Hepatocyte (in vitro differentiated cells): Measurements from ENCODE around the gene TMEM258. TPM values are rescaled to one million over a fixed set of nuclear protein-coding genes. Genes with fewer than 3 reads are reported as not detected.

ENCODE experiments used
- DNase-seq: peaks from one replicate; pipeline ENCODE4 v3.0.0-alpha.2; 2016; ENCODE audit warnings: low spot score
- H2AFZ ChIP-seq: fragments of 200-600 bp; sonication (generic); 2 replicates; pipeline ENCODE4 v1.6.0; 2016; ENCODE audit warnings: antibody characterized with exemption, mild to moderate bottlenecking
- H3K27ac ChIP-seq: fragments of 200-600 bp; sonication (generic); 2 replicates; pipeline ENCODE4 v1.5.1; 2016; ENCODE audit warnings: mild to moderate bottlenecking
- H3K27me3 ChIP-seq: fragments of 200-600 bp; sonication (generic); 2 replicates; pipeline ENCODE4 v1.6.1; 2016
- H3K36me3 ChIP-seq: fragments of 200-600 bp; sonication (generic); replicated peaks from 2 replicates; pipeline ENCODE4 v1.5.1; 2016; ENCODE audit warnings: low read depth; ENCODE audit not compliant: insufficient read depth
- H3K4me1 ChIP-seq: fragments of 200-600 bp; sonication (generic); 2 replicates; pipeline ENCODE4 v1.5.1; 2016; ENCODE audit warnings: mild to moderate bottlenecking, moderate library complexity; ENCODE audit not compliant: insufficient read depth
- H3K4me2 ChIP-seq: fragments of 200-600 bp; sonication (generic); 2 replicates; pipeline ENCODE4 v1.6.0; 2016
- H3K4me3 ChIP-seq: fragments of 200-600 bp; sonication (generic); 2 replicates; pipeline ENCODE4 v1.5.1; 2016; ENCODE audit warnings: mild to moderate bottlenecking
- H3K79me2 ChIP-seq: fragments of 200-600 bp; sonication (generic); 2 replicates; pipeline ENCODE4 v1.6.0; 2017; ENCODE audit warnings: mild to moderate bottlenecking
- H3K9me2 ChIP-seq: fragments of 200-600 bp; sonication (generic); replicated peaks from 2 replicates; pipeline ENCODE4 v1.6.0; 2017; ENCODE audit warnings: mild to moderate bottlenecking; ENCODE audit not compliant: insufficient read depth
- H3K9me3 ChIP-seq: fragments of 200-600 bp; sonication (generic); 2 replicates; pipeline ENCODE4 v1.5.1; 2016; ENCODE audit warnings: low read depth, mild to moderate bottlenecking
- H4K20me1 ChIP-seq: fragments of 200-600 bp; sonication (generic); 2 replicates; pipeline ENCODE4 v1.6.0; 2016; ENCODE audit warnings: mild to moderate bottlenecking; ENCODE audit not compliant: insufficient read depth, poor library complexity, severe bottlenecking
- CTCF ChIP-seq: fragments of 200-600 bp; sonication (generic); IDR thresholded peaks from 2 replicates; pipeline ENCODE4 v1.5.1; 2016; ENCODE audit warnings: antibody characterized with exemption, mild to moderate bottlenecking; ENCODE audit not compliant: poor library complexity
- EZH2 ChIP-seq: fragments of 200-600 bp; sonication (generic); IDR thresholded peaks from 2 replicates; pipeline ENCODE4 v1.6.1; 2016; ENCODE audit warnings: antibody characterized with exemption, mild to moderate bottlenecking, borderline replicate concordance
- EZH2phosphoT487 ChIP-seq: fragments of 200-600 bp; sonication (generic); IDR thresholded peaks from one replicate; pipeline ENCODE4 v1.6.1; 2018; ENCODE audit warnings: antibody characterized with exemption, mild to moderate bottlenecking, low read depth, moderate library complexity; ENCODE audit not compliant: unreplicated experiment, severe bottlenecking
- WGBS: methylation state at CpG from one replicate; pipeline ENCODE4 v1.1.6; 2016; ENCODE audit warnings: low lambda C conversion rate; ENCODE audit errors: missing lambda C conversion rate; 5-methylcytosine and 5-hydroxymethylcytosine counted together
- polyA plus RNA-seq: library from polyadenylated mRNA; unstranded; fragments of >200 nt; fragmentation: Nextera tagmentation; extraction: Ambion mirVana; gene quantifications from 2 replicates; pipeline ENCODE4 v1.2.1, GENCODE V29; 2016
- total RNA-seq: library from RNA; depleted of rRNA; stranded (reverse); fragments of >200 nt; gene quantifications from 2 replicates; pipeline ENCODE4 v1.2.3, GENCODE V29; 2014

TMEM258 gene
- total and polyA plus RNA-seq, 2 experiments from 2014 or later, result 64.7 to 253 TPM

GRCh38 chr11:61773809-61774208 is 18.6 kb downstream of the TMEM258 start:
- H4K20me1 ChIP-seq, result no peaks in the 10 kb centered on the region
- H3K27ac ChIP-seq, result peak overlapping the region; percentile 55
- no peak for DNase-seq
- H3K27me3 ChIP-seq, result no peaks in the 10 kb centered on the region
- no peaks in the 10 kb centered on the region for H3K9me3 ChIP-seq
- WGBS, result 76% methylated on average over 18 of the region's 18 CpGs
- no peak overlapping the region for H3K4me3 ChIP-seq
- peak overlapping the region; percentile 36 for H3K4me2 ChIP-seq
- H3K79me2 ChIP-seq, result no peaks in the 10 kb centered on the region
- no peak for TF ChIP-seq EZH2phosphoT487
- no peak for TF ChIP-seq CTCF
- no peak for TF ChIP-seq EZH2
- no peaks in the 10 kb centered on the region for H3K9me2 ChIP-seq
- peaks cover 41% of the 10 kb centered on the region for H3K4me1 ChIP-seq
- no peaks in the 10 kb centered on the region for H3K36me3 ChIP-seq
- H2AFZ ChIP-seq, result no peak overlapping the region

- Histone ChIP-seq H2AFZ (no peak overlapping the region), H3K4me1 (peaks cover 45% of the 10 kb centered on the region)
These were observed 19.0 kb downstream of the TMEM258 start for GRCh38 chr11:61773356-61773755.

GRCh38 chr11:61771985-61772455 is 20.4 kb downstream of the TMEM258 start:
- 37% methylated on average over 7 of the region's 7 CpGs for WGBS
- Histone ChIP-seq H3K4me1 (peaks cover 53% of the 10 kb centered on the region), H3K79me2 (peaks cover 4% of the 10 kb centered on the region), H3K36me3 (no peaks in the 10 kb centered on the region), H3K9me3 (no peaks in the 10 kb centered on the region), H3K4me2 (no peak overlapping the region), H3K4me3 (no peak overlapping the region), H3K27ac (peak overlapping the region; percentile 73), H2AFZ (no peak overlapping the region), H4K20me1 (no peaks in the 10 kb centered on the region), H3K9me2 (no peaks in the 10 kb centered on the region), H3K27me3 (no peaks in the 10 kb centered on the region)
- TF ChIP-seq CTCF (no peak), EZH2phosphoT487 (no peak), EZH2 (no peak)
- peak; percentile 54 for DNase-seq

More at GRCh38 chr11:61773356-61773755, 19.0 kb downstream of the TMEM258 start:
- TF ChIP-seq CTCF (no peak), EZH2phosphoT487 (no peak), EZH2 (no peak)
- H3K9me3 ChIP-seq, result no peaks in the 10 kb centered on the region
- H3K4me3 ChIP-seq, result no peak overlapping the region
- 45% methylated on average over 10 of the region's 10 CpGs for WGBS
- no peaks in the 10 kb centered on the region for H4K20me1 ChIP-seq
- H3K9me2 ChIP-seq, result no peaks in the 10 kb centered on the region
- H3K79me2 ChIP-seq, result no peaks in the 10 kb centered on the region
- H3K27me3 ChIP-seq, result no peaks in the 10 kb centered on the region
- DNase-seq, result peak; percentile 68
- peak overlapping the region; percentile 73 for H3K27ac ChIP-seq
- H3K4me2 ChIP-seq, result peak overlapping the region; percentile 36
- no peaks in the 10 kb centered on the region for H3K36me3 ChIP-seq
